ENCODE data around the gene CILP.
"Not testable (repeated sequence)": the region's sequence is repeated elsewhere in the genome, so short reads cannot be mapped to it uniquely, and the experiment has no call there.

CILP gene, protein sequence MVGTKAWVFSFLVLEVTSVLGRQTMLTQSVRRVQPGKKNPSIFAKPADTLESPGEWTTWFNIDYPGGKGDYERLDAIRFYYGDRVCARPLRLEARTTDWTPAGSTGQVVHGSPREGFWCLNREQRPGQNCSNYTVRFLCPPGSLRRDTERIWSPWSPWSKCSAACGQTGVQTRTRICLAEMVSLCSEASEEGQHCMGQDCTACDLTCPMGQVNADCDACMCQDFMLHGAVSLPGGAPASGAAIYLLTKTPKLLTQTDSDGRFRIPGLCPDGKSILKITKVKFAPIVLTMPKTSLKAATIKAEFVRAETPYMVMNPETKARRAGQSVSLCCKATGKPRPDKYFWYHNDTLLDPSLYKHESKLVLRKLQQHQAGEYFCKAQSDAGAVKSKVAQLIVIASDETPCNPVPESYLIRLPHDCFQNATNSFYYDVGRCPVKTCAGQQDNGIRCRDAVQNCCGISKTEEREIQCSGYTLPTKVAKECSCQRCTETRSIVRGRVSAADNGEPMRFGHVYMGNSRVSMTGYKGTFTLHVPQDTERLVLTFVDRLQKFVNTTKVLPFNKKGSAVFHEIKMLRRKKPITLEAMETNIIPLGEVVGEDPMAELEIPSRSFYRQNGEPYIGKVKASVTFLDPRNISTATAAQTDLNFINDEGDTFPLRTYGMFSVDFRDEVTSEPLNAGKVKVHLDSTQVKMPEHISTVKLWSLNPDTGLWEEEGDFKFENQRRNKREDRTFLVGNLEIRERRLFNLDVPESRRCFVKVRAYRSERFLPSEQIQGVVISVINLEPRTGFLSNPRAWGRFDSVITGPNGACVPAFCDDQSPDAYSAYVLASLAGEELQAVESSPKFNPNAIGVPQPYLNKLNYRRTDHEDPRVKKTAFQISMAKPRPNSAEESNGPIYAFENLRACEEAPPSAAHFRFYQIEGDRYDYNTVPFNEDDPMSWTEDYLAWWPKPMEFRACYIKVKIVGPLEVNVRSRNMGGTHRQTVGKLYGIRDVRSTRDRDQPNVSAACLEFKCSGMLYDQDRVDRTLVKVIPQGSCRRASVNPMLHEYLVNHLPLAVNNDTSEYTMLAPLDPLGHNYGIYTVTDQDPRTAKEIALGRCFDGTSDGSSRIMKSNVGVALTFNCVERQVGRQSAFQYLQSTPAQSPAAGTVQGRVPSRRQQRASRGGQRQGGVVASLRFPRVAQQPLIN

DNA sequence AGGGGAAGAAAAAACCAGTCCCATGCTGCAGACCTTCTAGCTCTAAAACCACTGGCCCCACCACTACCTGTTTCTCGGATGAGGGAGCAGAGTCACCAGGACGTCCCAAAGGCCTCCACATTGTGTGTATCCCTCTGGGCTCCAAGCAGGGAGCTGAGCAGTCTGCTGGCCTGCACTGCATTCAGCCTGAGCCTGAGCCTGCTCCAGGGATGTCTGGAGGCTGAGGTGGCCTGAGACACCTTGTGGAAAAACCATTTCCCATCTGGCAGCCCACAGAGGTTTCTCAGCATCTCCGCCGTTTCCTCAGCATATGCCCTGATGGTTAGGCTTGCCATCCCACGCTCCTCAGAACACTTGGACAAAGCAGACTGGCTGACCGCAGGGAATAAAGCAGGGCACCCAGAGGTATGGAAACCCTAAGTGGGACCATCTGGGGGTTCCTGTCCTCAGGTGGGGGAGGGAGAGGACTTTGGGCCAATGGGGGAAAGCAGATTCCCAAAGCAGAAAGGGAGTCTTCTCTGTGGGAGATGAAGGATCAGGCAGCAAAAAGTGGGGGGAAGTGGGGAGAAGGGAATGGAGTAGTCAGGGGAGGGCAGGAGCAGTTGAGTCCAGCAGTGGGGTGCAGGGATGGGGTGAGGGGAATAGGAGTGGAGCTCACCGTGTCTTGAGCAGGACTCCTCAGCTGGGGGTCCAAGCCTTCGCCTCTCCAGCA is at the start of gene CILP:
CILP (minus strand) TSS at position 704 of the 712 bp plus-strand sequence. CDS start 1,718 bp downstream, outside the sequence.
- DNase-seq: no peak

- no peak for DNase-seq
Observed at GRCh38 chr15:65260968-65261367, 49.7 kb upstream of the CILP start.

DNA sequence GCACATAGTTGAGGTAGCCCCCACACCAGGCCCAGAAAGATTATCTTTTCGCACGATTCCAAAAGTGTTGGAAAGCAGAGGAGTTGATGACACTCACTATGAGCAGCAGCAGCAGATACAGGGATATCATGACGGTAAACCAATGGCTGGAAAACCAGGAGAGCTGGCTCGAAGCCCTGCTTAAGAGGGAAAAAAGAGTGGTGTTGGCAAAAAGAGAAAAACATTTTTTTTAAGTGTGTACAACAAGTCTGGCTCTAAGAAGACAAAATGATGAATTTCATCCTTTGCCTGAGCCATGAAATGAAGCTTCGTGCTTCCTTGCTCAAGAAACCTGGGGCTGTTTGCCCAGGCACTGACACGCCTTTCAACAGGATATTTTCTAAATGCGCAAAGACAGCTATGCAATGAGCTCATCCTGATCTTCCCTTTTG is 48.1 kb upstream of the CILP start:
- DNase-seq: no peak

DNA sequence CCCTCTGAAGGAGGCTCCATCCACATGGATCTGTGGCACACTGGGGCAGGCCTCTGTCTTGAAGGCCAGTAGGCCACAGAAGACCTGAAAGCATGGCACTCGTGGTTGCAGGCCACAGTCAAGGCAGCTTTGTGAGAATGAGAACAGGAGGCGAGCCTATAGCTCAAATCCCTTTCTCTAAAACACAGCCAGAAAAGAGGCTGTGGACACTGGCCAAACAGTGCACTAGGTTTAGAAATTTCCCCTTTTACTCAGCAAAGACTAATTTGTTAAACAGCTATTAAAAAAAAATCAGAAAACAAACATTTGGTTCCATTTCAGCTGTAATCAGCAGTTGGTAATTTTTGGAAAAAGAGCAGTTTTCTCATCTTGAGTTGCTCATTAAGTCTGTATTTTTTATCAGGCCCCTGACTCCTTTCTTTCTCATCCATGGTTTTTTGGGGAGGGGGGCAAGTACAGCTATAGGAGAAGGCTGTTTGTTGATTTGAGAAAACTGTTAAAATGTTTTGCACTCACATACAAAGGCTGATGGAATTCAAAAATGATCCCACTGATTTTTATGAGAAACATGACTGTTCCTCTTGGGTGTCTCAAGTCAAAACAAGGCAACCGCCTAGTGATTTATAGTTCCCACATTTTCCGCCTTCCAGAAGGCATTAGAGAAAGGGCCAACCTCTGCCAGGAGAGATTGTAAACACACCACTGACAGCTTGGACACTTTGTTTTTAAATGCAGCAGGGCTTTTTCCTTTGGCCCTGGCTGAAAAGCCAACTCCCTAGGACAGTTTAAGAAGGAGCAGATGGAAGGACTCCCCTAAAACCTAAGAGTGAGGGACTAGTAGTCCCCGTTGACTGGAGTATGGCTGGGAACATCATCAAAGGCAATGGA is 47.3 kb upstream of the CILP start:
- DNase-seq: no peak

- DNase-seq: no peak
Observed at GRCh38 chr15:65255486-65256140, 44.3 kb upstream of the CILP start.

DNA sequence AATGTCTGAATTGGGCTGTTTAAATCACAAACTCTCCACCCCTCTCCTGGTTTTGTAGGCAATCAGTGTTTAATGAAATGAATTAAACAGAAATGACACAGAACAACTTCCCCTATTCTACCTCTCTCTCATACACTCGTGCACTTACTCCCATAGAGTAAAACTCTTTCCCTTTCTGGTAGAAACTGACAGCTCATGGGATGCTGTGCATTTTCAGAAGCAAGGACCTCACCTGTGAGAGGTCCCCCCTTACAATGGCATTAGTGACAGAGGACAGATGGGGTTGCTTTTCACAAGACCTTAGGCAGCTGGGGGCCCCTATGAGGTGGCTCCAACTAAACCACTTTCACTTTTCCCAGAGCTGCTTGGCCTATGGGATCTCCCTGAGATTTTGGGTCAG is 43.5 kb upstream of the CILP start:
- DNase-seq: no peak

- no peak for DNase-seq
Observed at GRCh38 chr15:65254356-65254755, 43.1 kb upstream of the CILP start.

DNA sequence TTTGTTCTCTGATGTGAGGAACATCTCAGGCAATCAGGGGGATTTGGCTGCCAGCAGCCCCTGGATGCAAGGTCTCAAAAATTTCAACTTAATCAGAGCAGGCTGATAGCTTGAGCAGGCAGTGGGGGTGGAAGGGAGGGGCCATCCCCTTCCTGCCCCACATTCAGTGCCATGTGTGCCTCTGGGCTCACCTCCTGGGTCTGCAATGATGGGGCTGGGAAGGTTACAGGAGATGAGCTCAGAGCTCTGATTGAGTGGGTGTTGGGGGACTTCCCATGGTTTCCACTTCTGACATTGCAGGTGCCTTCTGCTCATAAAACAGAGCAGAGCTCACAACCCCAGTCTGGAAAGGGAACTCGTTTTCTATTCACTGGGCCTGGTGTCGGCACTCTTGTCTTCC is 38.4 kb upstream of the CILP start:
- DNase-seq: no peak

GRCh38 chr15:65248511-65249255 is 37.4 kb upstream of the CILP start:
- no peak for DNase-seq

GRCh38 chr15:65246939-65247338 is 35.7 kb upstream of the CILP start:
- DNase-seq: no peak

- DNase-seq: no peak
Observed at GRCh38 chr15:65246026-65246714, 34.9 kb upstream of the CILP start.

GRCh38 chr15:65245096-65245856 is 34.0 kb upstream of the CILP start:
- no peak for DNase-seq

GRCh38 chr15:65244638-65245037 is 33.4 kb upstream of the CILP start:
- no peak for DNase-seq

GRCh38 chr15:65236443-65236842 is 25.2 kb upstream of the CILP start:
- DNase-seq: not testable (repeated sequence)

DNA sequence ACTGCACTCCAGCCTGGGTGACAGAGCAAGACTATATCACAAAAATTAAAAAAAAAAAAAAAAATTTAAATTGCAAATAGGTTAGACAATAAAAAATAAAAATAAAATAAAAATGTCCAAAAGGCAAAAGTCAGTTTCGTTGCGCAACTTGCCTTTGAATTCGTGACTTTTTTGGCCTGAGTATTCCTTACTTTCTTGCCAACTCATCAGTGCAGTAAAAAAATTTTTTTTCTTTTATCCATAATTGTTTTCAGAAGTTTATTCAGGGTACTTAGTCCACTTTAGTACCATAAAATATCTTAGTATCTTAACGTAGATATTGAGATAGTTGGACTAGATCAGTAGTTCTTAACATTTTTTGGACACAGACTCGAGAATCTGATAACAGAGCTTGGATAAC is 22.4 kb upstream of the CILP start:
- DNase-seq: no peak

GRCh38 chr15:65232520-65232919 is 21.2 kb upstream of the CILP start:
- no peak for DNase-seq

DNA sequence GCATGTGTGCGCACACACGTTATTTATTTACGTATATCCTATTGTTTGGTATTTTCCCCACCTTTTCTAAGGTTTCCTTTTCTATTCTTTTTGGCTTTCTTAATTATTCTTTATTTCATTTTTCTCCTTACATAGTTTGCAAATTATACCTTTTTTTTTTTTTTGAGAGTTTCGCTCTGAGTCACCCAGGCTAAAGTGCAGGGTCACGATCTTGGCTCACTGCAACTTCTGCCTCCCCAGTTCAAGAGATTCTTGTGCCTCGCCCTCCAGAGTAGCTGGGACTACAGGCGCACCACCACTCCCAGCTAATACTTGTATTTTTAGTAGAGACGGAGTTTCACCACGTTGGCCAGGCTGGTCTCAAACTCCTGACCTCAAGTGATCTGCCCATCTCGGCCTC is 20.0 kb upstream of the CILP start:
- DNase-seq: no peak

DNA sequence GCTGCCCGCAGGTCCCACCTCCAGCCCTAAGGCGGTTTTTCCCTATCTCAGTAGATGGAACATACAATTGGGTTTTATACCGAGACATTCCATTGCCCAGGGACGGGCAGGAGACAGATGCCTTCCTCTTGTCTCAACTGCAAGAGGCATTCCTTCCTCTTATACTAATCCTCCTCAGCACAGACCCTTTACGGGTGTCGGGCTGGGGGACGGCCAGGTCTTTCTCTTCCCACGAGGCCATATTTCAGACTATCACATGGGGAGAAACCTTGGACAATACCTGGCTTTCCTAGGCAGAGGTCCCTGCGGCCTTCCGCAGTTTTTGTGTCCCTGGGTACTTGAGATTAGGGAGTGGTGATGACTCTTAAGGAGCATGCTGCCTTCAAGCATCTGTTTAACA is 15.6 kb upstream of the CILP start:
- DNase-seq: not testable (repeated sequence)

DNA sequence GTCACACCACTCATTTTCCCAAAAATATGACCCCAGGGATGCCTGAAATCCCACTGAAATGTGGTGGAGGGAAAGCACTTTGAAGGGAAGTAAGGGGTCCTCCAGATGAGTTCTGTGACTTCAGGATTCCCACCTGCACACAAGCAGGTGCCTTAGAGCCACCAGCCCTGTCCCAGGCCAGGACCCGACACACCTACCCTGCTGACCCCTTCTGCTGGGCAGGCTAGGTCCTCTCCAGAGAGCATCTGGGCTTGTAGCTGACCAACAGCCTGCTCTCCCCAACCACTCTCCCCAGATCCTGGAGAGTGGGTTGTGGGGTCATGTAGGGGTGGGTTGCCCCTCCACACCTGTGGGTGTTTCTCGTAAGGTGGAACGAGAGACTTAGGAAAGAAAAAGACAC is 14.9 kb upstream of the CILP start:
- DNase-seq: no peak
